HUES6 (cell line): ENCODE data around the gene CST3.
"Not testable (repeated sequence)": the region's sequence is repeated elsewhere in the genome, so short reads cannot be mapped to it uniquely, and the experiment has no call there.

ENCODE experiments used
- H3K27ac ChIP-seq: 2 replicates; pipeline ENCODE4 v1.7.0; 2013; ENCODE audit warnings: low read depth, mild to moderate bottlenecking, low read length, inconsistent platforms
- H3K27me3 ChIP-seq: 2 replicates; pipeline ENCODE4 v1.6.1; 2013; ENCODE audit warnings: low read length; ENCODE audit not compliant: control insufficient read depth, insufficient read depth
- H3K36me3 ChIP-seq: 2 replicates; pipeline ENCODE4 v1.6.1; 2013; ENCODE audit warnings: low read length; ENCODE audit not compliant: control insufficient read depth, insufficient read depth
- H3K4me1 ChIP-seq: 2 replicates; pipeline ENCODE4 v1.6.1; 2013; ENCODE audit warnings: low read length; ENCODE audit not compliant: control insufficient read depth, insufficient read depth
- H3K4me3 ChIP-seq: 2 replicates; pipeline ENCODE4 v1.5.1; 2013; ENCODE audit warnings: low read depth, low read length
- H3K9ac ChIP-seq: one replicate; pipeline ENCODE4 v1.6.1; 2013; ENCODE audit warnings: mild to moderate bottlenecking, low read length
- H3K9me3 ChIP-seq: 2 replicates; pipeline ENCODE4 v1.6.1; 2013; ENCODE audit warnings: low read depth, low read length; ENCODE audit not compliant: control insufficient read depth, insufficient read depth

The CST3 gene

GRCh38 chr20:23641936-23642751 is 4.4 kb upstream of the CST3 start:
- Histone ChIP-seq H3K4me3 (no peak overlapping the region), H3K9ac (no peak overlapping the region), H3K4me1 (peaks cover 15% of the 10 kb centered on the region), H3K9me3 (no peaks in the 10 kb centered on the region), H3K36me3 (no peaks in the 10 kb centered on the region), H3K27ac (no peak overlapping the region), H3K27me3 (no peaks in the 10 kb centered on the region)

GRCh38 chr20:23640671-23641667 is 3.2 kb upstream of the CST3 start:
- Histone ChIP-seq H3K27ac (no peak overlapping the region), H3K4me3 (no peak overlapping the region), H3K9ac (no peak overlapping the region), H3K4me1 (peaks cover 26% of the 10 kb centered on the region), H3K36me3 (no peaks in the 10 kb centered on the region), H3K27me3 (peaks cover 9% of the 10 kb centered on the region), H3K9me3 (no peaks in the 10 kb centered on the region)

DNA sequence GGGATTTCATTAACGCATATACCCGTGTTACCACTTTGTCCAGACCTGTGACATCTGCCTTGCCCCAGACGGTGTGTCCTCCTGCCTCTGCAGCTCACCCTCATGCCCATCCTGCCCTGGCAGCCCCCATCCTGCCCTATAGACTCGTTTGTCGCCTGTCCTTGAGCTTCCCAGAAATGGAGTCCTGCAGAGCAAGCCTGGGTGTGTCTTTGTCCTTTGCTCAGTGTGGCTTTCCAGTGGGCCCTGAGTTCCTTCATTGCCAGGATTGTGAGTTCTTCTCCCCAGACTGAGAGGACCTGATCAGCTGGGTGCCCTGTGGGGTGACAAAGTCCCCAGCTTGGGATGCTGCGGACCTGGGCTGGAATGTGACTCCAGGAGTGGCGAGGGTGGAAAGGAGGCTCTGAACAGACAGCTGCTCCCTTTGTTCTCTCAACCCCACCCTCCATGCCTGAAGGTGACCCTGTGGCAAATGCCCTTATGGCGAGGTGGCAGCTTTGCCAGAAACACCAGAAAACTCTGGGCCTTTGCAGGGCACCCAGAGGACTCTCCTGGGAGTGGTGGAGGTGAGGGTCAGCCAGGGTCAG is 2.4 kb upstream of the CST3 start:
- Histone ChIP-seq H3K4me1 (peaks cover 27% of the 10 kb centered on the region), H3K27me3 (peaks cover 9% of the 10 kb centered on the region), H3K36me3 (peaks cover under 1% of the 10 kb centered on the region; the same call in 1 of the 2 replicates), H3K4me3 (no peak overlapping the region), H3K9me3 (no peaks in the 10 kb centered on the region), H3K9ac (no peak overlapping the region), H3K27ac (no peak overlapping the region)

DNA sequence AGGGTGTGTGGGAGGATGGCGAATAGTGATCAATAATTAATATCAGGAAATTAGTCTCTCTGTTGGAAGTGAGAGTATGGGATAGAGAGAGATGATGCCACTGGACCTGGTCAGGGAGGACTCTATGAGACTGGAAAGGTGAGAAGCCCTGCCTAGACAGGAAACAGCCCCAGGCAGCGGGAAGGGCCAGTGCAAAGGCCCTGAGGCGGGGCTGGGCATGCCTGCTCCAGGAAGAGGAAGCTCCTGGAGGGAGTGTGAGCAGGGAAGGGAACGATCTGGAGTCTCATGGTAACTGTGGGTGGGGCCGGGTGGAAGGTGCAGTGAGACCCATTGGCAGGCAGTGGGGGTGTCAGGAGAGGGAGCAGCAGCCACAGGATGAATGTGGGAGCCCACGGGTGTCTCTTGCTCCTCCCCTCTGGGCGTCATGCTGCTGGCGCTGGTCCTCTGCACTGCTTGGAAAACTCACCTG is 1.8 kb upstream of the CST3 start:
- Histone ChIP-seq H3K27me3 (peaks cover 9% of the 10 kb centered on the region), H3K9ac (no peak overlapping the region), H3K4me3 (no peak overlapping the region), H3K27ac (no peak overlapping the region), H3K4me1 (peaks cover 27% of the 10 kb centered on the region), H3K9me3 (no peaks in the 10 kb centered on the region), H3K36me3 (peaks cover 6% of the 10 kb centered on the region)

GRCh38 chr20:23638309-23638708 is 554 bp upstream of the CST3 start:
- Histone ChIP-seq H3K27ac (no peak overlapping the region), H3K4me1 (peaks cover 27% of the 10 kb centered on the region), H3K9ac (no peak overlapping the region), H3K36me3 (peaks cover 7% of the 10 kb centered on the region), H3K27me3 (peaks cover 9% of the 10 kb centered on the region), H3K4me3 (peak overlapping the region; percentile 29; the same call in 1 of the 2 replicates), H3K9me3 (no peaks in the 10 kb centered on the region)

- Histone ChIP-seq H3K4me1 (peaks cover 23% of the 10 kb centered on the region), H3K36me3 (peaks cover 11% of the 10 kb centered on the region), H3K27me3 (peaks cover 9% of the 10 kb centered on the region), H3K9ac (peak overlapping the region; percentile 86), H3K9me3 (no peaks in the 10 kb centered on the region), H3K27ac (no peak overlapping the region; the same call in 1 of the 2 replicates), H3K4me3 (peak overlapping the region; percentile 90)
Observed at GRCh38 chr20:23636908-23637281, 860 bp downstream of the CST3 start.

- Histone ChIP-seq H3K36me3 (peaks cover 11% of the 10 kb centered on the region), H3K27me3 (peaks cover 9% of the 10 kb centered on the region), H3K9me3 (no peaks in the 10 kb centered on the region), H3K27ac (no peak overlapping the region), H3K4me1 (peaks cover 23% of the 10 kb centered on the region), H3K4me3 (peak overlapping the region; percentile 90), H3K9ac (no peak overlapping the region)
Observed at GRCh38 chr20:23636182-23636907, 1.4 kb downstream of the CST3 start.

GRCh38 chr20:23635768-23636090 is 2.0 kb downstream of the CST3 start:
- not testable (repeated sequence) for H3K27me3 ChIP-seq, H3K9me3 ChIP-seq, H3K27ac ChIP-seq, H3K9ac ChIP-seq, H3K4me3 ChIP-seq
- peaks cover 20% of the 10 kb centered on the region for H3K4me1 ChIP-seq
- H3K36me3 ChIP-seq: peaks cover 11% of the 10 kb centered on the region

GRCh38 chr20:23634985-23635767 is 2.6 kb downstream of the CST3 start:
- H3K27me3 ChIP-seq: peaks cover 9% of the 10 kb centered on the region
- H3K36me3 ChIP-seq: peaks cover 11% of the 10 kb centered on the region
- no peaks in the 10 kb centered on the region for H3K9me3 ChIP-seq
- H3K4me1 ChIP-seq: peaks cover 15% of the 10 kb centered on the region
- no peak overlapping the region for H3K4me3 ChIP-seq
- H3K27ac ChIP-seq: no peak overlapping the region
- H3K9ac ChIP-seq: no peak overlapping the region
